Erythroblast (primary cell): ENCODE results near the gene TYROBP.

ENCODE experiments used
- GATA1 ChIP-seq: IDR thresholded peaks from 2 replicates; pipeline ENCODE4 v1.6.1; 2011; ENCODE audit warnings: low read depth, mild to moderate bottlenecking, control low read depth, low read length, moderate library complexity
- POLR2A ChIP-seq: IDR thresholded peaks from 2 replicates; pipeline ENCODE4 v1.6.1; 2011; ENCODE audit warnings: mild to moderate bottlenecking, low read length

GRCh38 chr19:35928507-35928906 is 20.4 kb upstream of the TYROBP start:
- TF ChIP-seq POLR2A (no peak), GATA1 (no peak)
